SK-N-SH treated with all-trans-retinoic acid at 6 μM for 48 hours (cell line): Measurements from ENCODE around the gene PDAP1.
"Not testable (repeated sequence)": the region's sequence is repeated elsewhere in the genome, so short reads cannot be mapped to it uniquely, and the experiment has no call there.

Experiments
- ARNTL ChIP-seq: fragments of 450-650 bp; formaldehyde crosslinking; IDR thresholded peaks from 2 replicates; pipeline ENCODE4 v1.5.0; 2020; ENCODE audit warnings: low read depth, mild to moderate bottlenecking, moderate library complexity, borderline replicate concordance
- BACH2 ChIP-seq: fragments of 250-450 bp; sonication (Bioruptor Pico); IDR thresholded peaks from 2 replicates; pipeline ENCODE4 v1.9.0; 2021; ENCODE audit warnings: mild to moderate bottlenecking, borderline replicate concordance
- CSDC2 ChIP-seq: fragments of 250-450 bp; sonication (Bioruptor Pico); IDR thresholded peaks from 2 replicates; pipeline ENCODE4 v1.5.0; 2020; ENCODE audit warnings: mild to moderate bottlenecking, moderate library complexity
- OSR1 ChIP-seq: fragments of 250-450 bp; sonication (Bioruptor Pico); IDR thresholded peaks from 2 replicates; pipeline ENCODE4 v1.8.0; 2022; ENCODE audit warnings: moderate library complexity, mild to moderate bottlenecking, inconsistent platforms
- SNAI2 ChIP-seq: fragments of 250-450 bp; sonication (Bioruptor Pico); IDR thresholded peaks from 2 replicates; pipeline ENCODE4 v1.5.0; 2020; ENCODE audit warnings: mild to moderate bottlenecking, moderate library complexity
- ZFP3 ChIP-seq: fragments of 250-450 bp; sonication (Bioruptor Pico); IDR thresholded peaks from 2 replicates; pipeline ENCODE4 v1.5.0; 2020; ENCODE audit warnings: mild to moderate bottlenecking, moderate library complexity
- ZNF70 ChIP-seq: fragments of 450-650 bp; formaldehyde crosslinking; IDR thresholded peaks from 2 replicates; pipeline ENCODE4 v1.5.0; 2020; ENCODE audit warnings: mild to moderate bottlenecking, moderate library complexity
- TF ChIP-seq, protein P1 (sequence below): fragments of 250-450 bp; sonication (Bioruptor Pico); IDR thresholded peaks from 2 replicates; pipeline ENCODE4 v1.5.1; 2020; ENCODE audit warnings: low read depth, mild to moderate bottlenecking, moderate library complexity
- TF ChIP-seq, protein P2 (sequence below): fragments of 250-450 bp; sonication (Bioruptor Pico); IDR thresholded peaks from 2 replicates; pipeline ENCODE4 v1.8.0; 2020; ENCODE audit warnings: mild to moderate bottlenecking, moderate library complexity, borderline replicate concordance

DNA sequence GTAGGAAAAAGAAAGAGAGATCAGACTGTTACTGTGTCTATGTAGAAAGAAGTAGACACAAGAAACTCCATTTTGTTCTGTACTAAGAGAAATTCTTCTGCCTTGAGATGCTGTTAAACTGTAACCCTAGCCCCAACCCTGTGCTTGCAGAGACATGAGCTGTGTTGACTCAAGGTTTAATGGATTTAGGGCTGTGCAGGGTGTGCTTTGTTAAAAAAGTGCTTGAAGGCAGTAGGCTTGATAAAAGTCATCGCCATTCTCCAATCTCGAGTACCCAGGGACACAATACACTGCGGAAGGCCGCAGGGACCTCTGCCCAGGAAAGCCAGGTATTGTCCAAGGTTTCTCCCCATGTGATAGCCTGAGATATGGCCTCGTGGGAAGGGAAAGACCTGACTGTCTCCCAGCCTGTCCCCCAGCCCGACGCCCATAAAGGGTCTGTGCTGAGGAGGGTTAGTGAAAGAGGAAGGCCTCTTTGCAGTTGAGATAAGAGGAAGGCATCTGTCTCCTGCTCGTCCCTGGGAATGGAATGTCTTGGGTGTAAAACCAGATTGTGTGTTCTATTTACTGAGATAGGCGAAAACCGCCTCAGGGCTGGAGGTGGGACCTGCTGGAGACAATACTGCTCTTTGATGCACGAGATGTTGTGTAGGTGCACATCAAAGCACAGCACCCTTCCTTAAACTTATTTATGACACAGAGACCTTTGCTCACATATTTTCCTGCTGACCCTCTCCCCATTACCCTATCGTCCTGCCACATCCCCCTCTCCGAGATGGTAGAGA lies 23.6 kb upstream of the PDAP1 start:
- TF ChIP-seq, protein P1, sequence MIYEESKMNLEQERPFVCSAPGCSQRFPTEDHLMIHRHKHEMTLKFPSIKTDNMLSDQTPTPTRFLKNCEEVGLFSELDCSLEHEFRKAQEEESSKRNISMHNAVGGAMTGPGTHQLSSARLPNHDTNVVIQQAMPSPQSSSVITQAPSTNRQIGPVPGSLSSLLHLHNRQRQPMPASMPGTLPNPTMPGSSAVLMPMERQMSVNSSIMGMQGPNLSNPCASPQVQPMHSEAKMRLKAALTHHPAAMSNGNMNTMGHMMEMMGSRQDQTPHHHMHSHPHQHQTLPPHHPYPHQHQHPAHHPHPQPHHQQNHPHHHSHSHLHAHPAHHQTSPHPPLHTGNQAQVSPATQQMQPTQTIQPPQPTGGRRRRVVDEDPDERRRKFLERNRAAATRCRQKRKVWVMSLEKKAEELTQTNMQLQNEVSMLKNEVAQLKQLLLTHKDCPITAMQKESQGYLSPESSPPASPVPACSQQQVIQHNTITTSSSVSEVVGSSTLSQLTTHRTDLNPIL = not testable (repeated sequence)
- not testable (repeated sequence) for TF ChIP-seq ZFP3; SNAI2 (CRISPR knock-in tag); ARNTL (CRISPR knock-in tag); CSDC2 (CRISPR knock-in tag); BACH2 (CRISPR knock-in tag); OSR1; ZNF70
- TF ChIP-seq, protein P2, sequence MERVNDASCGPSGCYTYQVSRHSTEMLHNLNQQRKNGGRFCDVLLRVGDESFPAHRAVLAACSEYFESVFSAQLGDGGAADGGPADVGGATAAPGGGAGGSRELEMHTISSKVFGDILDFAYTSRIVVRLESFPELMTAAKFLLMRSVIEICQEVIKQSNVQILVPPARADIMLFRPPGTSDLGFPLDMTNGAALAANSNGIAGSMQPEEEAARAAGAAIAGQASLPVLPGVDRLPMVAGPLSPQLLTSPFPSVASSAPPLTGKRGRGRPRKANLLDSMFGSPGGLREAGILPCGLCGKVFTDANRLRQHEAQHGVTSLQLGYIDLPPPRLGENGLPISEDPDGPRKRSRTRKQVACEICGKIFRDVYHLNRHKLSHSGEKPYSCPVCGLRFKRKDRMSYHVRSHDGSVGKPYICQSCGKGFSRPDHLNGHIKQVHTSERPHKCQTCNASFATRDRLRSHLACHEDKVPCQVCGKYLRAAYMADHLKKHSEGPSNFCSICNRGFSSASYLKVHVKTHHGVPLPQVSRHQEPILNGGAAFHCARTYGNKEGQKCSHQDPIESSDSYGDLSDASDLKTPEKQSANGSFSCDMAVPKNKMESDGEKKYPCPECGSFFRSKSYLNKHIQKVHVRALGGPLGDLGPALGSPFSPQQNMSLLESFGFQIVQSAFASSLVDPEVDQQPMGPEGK = not testable (repeated sequence)
